ENCODE results near the gene GNG2.

DNA sequence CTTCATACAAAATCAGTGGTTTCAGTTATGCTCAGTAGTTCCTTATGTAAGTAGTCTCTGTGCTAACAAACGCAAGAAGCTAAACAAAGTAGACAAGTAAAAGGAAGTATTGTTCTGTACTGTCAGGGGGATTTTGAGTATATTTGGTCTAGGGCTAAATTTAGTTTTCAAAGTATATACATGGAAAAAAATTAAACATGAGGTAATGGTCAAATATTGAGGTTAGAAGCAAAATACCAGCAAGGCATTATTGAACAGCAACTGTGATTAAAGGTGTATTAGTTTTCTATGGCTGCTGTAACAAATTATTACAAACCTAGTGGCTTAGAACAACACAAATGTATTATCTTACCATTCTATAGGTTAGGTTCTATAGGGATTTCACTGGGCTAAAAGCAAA, 18.8 kb downstream of the GNG2 start:
- TF ChIP-seq, protein P1, sequence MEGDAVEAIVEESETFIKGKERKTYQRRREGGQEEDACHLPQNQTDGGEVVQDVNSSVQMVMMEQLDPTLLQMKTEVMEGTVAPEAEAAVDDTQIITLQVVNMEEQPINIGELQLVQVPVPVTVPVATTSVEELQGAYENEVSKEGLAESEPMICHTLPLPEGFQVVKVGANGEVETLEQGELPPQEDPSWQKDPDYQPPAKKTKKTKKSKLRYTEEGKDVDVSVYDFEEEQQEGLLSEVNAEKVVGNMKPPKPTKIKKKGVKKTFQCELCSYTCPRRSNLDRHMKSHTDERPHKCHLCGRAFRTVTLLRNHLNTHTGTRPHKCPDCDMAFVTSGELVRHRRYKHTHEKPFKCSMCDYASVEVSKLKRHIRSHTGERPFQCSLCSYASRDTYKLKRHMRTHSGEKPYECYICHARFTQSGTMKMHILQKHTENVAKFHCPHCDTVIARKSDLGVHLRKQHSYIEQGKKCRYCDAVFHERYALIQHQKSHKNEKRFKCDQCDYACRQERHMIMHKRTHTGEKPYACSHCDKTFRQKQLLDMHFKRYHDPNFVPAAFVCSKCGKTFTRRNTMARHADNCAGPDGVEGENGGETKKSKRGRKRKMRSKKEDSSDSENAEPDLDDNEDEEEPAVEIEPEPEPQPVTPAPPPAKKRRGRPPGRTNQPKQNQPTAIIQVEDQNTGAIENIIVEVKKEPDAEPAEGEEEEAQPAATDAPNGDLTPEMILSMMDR (IDR thresholded peaks at IDR 0.05 in 8 of 11, conservative IDR thresholded peaks at IDR 0.05 in 3 of 11), result no peak
- TF ChIP-seq POLR2A (IDR thresholded peaks at IDR 0.05) (no peak), POLR2AphosphoS5 (IDR thresholded peaks at IDR 0.05) (no peak)
